Stimulated activated CD8-positive, alpha-beta memory T cell treated with anti-CD3 and anti-CD28 coated beads, Interleukin-7, amount 100 ng/mL, for 4 hours (primary cell): ENCODE results near the gene USP31.
A peak's percentile ranks its signal among the peaks of the same experiment; 100 is the strongest.

Source experiments
- DNase-seq, 2 donors: peaks; one replicate each; pipeline ENCODE4 v3.0.0-alpha.2; 2020; ENCODE audit warnings: low read depth in 2 of 2

Gene USP31

DNA sequence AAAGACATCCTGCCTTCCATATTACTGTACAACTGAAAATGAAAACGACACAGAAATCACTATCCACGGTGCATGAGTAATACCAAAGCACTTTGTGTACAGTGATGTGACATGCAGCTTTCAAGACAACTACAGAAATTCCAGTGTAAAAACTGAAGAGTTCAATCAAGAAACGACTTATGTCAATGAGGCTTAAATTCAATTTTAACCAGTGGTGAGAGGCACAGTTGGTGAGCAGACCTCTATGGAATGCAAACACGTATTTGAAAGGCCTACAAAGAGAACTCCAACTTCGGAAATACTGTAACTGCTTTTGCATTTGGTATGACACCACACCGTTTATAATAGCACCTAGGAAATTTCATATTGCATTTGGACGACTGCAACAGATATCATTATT, 87.6 kb downstream of the USP31 start:
- DNase-seq, result no peak

DNA sequence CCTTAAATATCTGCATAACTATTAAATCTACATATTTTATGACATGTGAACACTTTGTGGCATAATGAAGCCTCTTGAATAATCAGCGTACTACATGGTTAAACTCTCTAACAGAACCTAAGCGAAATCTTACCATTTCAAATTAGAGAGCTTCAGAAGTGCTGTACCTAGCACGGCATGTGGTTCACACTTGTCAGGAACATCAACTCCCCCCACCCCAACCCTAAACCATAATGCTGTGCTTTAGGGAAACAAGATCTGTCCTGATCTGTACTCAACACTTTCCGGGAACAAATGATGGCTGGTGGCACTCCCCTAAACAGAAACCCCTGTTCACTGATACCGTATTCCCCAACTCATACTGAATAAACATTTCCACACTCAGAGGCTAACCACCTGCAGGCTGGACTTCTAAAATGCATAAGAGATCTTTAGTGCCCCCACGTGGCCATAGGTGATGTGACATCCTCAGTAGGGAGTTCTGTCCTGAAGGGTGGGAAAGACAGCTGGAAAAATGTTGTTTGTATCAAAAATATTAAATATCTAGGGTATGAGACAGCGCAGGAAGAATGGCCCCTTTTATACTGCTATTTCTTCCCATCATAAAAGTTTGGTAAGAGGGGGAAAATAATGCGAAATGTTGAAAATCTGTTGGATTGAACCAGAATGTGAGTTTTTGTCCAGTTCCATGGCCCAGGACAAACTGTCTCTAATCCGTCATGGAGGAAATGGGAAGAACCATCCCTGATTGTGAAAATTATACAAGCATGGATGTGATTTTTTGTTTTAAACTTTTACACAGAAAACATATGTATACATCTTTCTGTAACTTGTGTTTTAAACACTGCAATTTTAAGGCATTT, 88.6 kb downstream of the USP31 start:
- peak; percentile 26 for DNase-seq

DNA sequence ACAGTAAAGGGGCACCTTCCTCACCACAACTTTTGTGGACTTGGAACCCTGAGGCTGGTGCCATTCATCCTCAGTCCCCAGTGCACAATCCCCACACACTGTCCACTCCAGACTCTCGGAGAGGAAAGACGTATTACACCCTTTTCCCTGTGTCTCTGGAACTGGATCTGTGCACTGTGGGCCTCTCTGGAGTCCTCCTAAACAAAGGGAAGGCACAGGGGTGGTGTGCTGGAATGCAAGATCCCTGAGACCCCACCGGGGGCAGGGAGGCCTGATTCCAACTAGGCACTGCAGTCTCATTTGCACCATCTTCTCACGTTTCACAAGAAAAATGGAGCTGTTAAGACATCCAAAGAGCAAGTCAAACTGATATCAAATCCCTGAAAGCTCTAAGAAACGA, 89.8 kb downstream of the USP31 start:
- DNase-seq, result no peak

DNA sequence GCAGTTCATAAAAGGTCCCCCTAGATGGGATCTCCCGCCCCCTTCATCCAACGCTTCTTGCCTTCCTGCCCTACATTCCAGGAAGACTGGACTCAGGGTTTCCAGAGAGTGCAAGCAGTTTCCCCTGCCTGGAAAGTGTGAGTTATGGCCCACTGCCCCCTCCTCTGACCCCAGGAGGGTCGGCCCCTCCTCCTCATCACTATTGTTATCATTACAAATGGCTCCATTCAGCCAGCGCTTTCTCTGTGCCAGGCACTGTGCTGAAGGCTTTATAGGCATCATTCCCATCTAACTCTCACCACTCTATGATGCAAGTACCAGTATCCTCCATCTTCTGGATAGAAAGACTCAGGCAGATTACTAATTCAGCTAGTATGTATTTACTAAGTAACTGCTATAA, 90.7 kb downstream of the USP31 start:
- no peak for DNase-seq

DNA sequence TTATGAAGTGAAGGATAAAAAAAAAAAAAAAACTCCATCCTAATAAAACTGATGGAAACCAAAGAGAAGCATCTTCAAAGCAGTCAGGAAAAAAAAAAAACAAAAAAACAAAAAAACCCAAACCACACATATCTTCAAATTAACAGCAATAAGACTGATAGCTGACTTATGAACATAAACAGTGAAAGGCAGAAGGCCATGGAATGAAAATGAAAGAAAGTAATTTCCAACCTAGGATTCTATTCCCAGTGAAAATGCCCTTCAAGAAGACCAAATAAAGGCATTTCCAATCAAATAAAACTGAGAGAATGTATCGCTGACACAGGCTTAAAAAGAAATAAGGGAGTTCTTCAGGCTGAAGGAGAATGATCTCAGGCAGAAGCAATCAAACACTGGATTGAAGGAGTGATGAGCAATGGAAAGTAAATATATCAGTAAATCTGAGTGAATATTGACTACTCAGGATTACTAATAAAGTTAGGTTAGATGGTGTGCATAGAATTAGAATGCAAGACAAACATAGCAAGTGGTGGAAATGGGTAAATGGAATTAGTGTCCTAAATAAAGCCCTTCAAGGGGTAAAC, 92.1 kb downstream of the USP31 start:
- no peak for DNase-seq

DNA sequence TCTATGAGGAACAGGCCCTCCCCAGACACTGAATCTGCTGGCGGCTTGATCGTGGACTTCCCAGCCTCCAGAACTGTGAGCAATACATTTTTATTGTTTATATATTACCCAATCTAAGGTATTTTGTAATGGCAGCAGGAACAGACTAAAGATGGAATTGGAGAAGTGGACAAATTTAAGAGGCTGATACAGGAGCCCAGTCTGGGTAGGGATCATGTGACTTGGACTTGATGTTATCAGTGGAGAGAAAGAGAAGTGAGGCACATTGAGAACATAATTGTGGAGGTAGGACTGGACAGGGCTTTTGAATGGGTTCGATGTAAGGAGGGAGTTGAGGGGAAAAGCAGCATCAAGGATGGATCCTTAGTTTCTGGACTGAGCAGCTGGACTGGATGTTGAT, 93.8 kb downstream of the USP31 start:
- DNase-seq, result no peak

DNA sequence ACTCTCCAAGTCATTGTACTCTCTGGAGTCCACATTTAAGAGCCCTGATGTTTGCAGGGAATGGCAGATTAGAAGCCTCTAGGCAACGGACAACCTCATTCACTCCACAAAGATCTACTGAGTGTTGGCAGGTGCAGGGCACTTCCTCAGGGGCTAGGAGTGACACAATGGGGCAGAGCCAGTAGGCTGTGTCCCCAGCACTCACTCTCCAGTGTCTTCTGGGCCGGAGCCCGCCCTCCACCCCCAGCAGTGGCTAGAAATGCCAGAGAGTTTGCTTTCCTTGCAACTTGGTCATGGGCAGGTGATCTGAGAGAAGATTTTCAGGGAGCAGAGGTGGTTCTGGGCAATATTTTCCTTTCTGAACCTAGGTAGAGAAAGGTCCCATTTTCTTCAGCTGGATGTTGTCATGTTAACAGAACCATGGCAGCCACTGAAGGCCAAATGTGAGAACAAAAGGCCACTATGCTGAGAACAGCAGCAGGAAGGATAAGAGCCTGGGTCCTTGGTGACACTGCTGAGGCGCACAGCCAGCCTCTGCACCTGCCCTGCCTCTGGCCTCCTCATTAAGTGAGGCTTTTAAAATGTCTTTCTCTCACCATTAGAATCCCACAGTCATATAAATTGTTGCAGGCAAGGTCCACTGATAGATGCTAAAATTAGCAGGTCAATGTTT, 96.2 kb downstream of the USP31 start:
- DNase-seq, result no peak

DNA sequence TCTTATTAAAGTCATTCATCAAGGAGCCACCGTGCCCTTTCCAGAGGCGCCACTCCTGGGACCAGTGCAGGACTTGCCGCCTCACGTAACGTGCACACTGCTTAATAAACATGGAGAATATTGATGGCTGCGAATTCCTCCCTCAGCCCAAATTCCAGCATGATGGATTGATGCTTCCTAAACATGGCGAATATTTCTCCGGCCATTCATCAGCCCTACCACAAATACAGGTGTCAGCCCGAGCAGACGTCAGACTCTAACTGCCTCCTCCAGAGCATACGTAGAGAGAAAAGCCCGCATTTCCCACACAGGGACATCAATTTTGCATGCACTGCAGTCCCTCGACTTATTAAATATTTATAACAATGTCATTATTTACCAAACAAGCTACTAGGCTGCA, 97.0 kb downstream of the USP31 start:
- no peak for DNase-seq

DNA sequence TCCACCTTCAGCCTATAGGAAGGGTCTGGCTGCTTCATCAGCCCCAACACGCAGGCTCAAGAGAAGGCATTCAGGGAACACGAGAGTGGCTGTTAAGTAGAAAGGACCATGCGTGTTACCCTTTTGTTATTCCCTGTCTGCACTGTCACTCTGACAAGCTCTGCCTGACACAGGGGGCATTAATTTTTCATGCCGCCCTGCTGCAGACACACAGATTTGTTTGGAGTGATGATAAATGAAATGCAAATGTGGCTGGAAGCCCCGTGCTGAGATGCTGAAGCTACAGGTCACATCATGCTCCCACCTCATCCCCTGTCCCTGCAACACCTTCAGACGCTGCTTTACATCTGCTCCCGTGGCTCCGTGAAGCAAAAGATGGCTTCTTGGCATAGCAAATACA, 97.7 kb downstream of the USP31 start:
- DNase-seq, result no peak

DNA sequence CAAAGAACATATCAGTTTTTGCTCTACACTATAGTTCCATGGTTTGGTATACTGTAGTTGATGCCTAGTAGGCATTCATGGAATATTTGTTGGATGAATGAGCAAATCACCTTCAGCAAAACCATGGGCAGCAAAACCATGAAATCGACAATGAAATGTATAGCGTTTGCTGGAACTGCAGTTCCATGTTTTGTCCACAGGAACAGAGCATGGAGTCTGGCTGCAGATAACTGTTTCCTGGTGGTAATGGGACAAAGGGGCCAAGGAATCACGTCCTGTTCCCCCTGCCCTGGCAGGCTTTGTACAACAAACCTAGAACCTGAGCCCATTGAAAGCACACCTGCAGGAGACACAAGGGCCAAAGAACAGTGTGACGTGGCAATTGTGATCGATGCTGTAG, 101.1 kb downstream of the USP31 start:
- no peak for DNase-seq

DNA sequence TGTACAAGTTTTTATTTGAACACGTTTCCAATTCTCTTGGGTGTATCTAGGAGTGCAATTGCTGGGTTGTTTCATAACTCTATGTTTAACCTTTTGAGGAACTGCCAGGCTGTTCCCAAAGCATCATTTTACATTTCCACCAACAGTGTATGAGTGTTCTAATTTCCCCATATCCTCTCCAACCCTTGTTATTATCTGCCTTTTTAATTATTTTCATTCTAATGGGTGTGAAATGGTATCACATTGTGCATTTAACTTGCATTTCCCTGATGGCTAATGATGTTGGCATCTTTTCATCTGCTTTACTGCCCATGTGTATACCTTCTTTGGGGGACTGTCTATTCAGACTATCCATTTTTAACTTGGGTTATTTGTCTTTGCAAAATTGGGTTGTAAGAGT, 104.2 kb downstream of the USP31 start:
- DNase-seq, result no peak

DNA sequence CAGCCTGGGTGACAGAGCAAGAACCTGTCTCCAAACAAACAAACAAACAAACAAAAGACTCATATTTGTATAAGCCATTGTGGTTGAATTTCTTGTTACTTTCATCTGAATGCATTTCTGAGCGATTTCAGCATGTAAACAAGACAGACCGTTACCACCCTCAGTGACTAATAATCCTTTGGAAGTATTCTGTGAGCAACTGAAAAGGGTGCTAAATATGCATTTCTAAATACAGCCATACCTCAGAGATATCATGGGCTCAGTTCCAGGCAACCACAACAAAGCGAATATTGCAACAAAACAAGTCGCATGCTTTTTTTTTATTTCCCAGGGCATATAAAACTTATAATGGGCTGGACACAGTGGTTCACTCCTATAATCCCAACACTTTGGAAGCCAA, 109.0 kb downstream of the USP31 start:
- no peak for DNase-seq

DNA sequence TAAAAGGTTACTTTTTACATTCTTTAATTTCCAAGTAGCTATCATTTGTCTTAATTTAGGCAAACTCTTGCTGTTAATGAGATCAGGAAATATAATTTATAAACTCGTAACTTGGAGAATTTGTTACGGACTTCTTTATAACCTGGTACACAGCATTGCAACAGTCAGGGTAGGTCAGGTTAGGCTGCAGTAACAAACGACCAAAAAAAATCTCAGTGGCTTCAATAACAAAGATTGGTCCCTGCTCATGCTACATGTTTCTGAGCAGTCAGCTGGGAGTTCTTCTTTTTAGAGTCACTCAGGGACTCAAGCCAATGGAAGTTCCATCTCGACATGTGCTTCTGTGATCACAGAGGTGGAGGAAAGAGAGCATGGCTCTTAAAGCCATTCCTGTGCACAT, 110.1 kb downstream of the USP31 start:
- DNase-seq, result no peak

DNA sequence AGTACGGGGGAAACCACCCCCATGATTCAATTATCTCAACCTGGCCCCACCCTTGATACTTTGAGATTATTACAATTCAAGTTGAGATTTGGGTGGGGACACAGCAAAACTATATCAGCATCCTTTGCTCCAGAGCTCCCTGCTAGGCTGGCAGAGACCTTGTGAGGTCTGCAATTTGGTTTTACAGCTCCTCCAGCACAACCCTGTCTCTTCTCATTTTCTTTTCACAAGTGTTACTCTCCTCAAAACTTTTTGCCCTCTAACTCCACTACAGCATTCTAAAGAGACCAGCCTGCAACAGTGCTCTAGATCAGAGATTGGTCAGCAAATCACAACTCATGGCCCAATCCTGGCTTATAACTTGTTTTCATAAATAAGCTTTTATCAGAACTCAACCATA, 114.0 kb downstream of the USP31 start:
- DNase-seq, result no peak

DNA sequence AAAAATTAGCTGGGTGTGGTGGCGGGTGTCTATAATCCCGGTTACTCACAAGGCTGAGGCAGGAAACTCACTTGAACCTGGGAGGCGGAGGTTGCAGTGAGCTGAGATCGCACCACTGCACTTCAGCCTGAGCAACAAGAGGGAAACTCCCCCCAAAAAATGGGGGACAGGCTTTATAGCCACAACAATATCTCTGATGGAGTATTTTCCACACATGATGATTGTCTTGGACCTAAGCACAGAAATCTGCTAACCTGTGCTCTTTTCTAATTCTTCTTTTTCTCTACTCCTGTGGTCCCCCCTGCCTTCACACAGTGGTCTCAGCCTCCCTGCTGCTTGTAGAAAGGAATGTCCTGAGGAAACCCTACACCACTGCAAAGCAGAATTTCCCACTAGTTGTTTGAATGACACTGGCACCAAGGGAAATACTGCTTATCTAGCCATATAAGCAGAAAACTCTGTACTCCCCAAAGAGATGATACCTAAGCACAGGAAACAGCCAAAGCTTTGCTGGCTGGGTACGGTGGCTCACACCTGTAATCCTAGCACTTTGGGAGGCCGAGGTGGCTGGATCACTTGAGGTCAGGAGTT, 117.6 kb downstream of the USP31 start:
- no peak for DNase-seq

DNA sequence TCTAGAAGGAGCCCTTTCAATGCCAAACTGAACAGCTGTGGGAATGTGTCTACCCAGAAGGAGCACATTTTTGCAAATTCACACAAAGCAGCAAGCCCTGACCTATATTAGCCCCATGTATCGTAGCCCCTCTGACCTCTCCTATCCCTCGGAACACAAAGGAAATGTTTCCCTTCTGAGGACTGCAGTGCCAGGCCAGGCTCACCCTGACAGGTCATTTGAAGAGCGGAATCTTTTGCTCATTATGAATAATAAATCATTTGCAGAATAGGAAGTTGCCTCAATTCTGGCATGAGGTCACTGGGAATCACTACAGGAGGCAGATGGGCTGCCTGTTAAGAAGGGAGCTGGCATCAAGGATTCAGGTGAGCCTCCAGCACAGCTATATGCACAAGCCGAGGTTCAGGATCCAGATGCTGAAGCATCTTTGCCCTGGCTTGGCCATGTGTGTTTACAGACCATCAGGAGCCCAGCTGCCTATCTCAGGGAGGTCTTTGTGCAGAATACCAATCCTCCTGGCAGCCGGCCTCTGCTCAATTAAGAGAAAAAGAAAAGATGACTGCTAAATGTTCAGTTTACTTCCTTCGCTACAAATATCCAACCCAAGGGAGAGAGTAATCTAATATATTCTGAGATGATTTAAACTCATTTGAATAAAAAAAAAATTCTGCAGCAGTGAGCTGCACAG, 119.4 kb downstream of the USP31 start:
- no peak for DNase-seq

DNA sequence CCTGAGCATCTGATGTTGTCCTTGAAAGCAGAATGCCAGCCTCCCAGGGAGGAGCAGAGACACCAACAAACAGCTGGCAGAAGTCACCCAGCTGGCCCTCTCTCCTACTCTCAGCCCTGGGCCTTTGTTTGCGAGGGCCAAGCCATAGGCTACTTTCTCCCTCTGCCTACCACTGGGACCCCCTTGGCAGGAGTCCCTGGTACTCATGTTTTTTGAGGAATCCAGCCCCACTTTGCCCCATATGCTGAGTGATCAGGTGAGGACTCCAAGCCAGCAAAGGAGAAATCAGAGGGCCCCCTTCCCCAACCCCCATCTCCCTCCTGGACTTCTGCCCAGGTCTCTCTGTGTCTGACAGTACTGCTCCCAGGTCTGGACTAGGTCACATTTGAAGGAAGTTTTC, 121.9 kb downstream of the USP31 start:
- no peak for DNase-seq

DNA sequence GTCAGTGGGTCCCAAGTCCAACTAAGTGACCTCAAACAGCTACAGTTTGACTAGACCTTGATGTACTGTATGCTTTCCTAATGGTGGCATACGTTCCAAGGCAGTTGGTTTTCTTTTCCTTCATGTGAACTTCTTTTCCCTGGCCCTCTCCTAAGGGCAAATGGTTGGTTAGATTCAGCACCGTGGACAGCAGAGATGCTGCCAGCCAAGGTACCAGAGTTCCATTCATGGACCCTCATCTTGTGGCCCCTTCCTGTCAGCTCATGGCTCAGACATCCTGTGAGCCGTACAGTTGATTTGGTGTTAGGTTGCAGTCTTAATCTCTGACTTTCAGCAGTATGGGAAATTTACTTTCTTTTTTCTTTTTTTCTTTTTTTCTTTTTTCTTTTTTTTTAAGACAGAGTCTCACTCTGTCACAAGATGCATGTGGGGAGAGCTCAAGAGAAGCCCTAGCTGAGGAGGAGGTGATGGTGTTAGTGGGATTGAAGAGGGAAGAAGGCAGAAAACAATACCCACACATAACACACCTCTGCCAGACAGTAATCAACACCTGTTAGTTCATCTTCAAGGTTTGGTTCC, 122.4 kb downstream of the USP31 start:
- DNase-seq, result no peak

DNA sequence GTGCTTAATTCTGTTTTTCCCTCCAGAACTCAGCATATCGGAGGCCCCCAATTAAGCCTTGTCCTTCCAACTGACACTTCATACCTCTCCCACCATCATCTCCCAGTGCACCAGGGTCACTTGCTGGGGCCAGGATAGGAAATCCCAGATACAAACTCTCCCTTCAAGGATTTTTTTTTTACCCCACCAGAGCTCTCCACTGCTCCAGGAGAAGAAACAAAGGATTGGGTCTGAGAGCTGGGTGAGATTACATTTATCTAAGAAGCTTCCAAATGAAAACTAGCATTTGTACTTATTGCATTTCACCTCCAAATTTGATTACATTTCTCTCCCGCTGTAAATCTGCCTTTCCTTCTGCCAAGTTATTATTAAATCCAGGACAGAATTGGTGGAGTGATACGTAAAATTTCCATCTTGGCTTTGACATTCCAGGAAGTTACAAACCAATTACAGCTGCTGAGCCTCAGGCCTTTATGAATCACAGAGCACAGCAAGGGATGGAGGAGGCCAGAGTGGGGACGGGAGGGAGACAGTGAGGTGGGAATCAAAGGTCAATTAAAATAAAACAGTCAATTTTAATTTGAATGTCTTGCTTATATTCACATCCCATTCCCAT, 123.5 kb downstream of the USP31 start:
- DNase-seq, result no peak

DNA sequence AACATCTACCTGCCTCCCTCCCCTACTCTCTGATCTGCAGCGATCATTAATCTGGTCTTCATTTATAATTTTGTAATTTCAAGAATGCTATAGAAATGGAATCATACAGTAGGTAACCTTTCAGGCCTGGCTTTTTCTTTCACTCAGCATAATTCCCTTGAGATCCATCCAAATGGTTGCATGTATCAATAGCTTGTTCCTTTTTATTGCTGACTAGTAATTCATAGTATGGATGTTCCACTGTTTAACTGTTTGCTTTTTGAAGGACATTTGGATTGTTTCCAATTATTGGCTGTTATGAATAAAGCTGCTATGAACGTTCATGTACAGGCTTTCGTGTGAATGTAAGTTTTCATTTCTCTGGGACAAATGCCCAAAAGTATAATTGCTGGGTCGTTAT, 125.2 kb downstream of the USP31 start:
- DNase-seq, result no peak

DNA sequence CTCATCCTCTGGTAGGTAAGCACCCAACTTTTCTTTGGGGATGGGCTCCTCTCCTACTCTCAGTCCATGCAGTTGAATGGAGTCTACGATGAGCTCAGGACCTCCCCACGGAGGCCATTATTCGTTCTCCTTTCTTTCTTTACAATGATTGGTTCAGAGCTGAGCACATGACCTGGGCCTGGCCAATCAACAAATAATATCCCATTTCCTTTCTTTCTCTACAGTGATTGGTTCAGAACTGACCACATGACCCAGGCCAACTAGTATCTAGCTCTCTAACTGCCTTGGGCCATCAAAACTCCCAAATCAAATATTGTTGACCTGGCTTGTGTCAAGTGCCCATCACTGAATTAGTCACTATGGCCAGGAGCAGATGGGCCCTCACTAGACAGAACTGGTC, 129.2 kb downstream of the USP31 start:
- DNase-seq, result no peak
